Amniotic stem cell (primary cell): ENCODE measurements around the gene ATP1A1.
A peak's percentile ranks its signal among the peaks of the same experiment; 100 is the strongest.

Experiments used
- DNase-seq: peaks from one replicate; lab custom pipeline; 2025; lab: John Stamatoyannopoulos, UW

Gene ATP1A1

DNA sequence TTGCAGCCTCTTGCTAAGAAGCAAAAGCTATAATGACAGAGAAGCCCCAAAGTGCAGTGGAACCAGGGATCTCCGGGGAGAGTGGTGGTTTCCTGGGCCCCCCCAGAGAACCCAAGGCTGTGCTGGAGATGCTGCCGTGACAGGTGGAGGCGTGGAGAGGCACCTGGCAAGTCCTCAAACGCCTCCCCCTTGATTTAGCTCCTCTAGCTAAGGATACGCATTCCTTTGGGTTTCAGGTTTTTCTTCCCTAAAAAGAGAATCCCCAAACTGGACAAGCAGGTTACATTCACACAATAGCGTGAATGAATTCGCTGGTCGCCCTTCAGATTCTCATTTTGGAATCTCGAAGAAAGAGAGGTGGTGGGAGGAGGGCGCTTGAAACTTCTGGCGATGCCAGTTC, 853 bp upstream of the ATP1A1 start:
- no peak for DNase-seq

- DNase-seq, result no peak
Measured at GRCh38 chr1:116373431-116374352, 648 bp downstream of the ATP1A1 start.

GRCh38 chr1:116374353-116375147, 1.5 kb downstream of the ATP1A1 start:
- no peak for DNase-seq

GRCh38 chr1:116375148-116375886, 2.3 kb downstream of the ATP1A1 start:
- no peak for DNase-seq

DNA sequence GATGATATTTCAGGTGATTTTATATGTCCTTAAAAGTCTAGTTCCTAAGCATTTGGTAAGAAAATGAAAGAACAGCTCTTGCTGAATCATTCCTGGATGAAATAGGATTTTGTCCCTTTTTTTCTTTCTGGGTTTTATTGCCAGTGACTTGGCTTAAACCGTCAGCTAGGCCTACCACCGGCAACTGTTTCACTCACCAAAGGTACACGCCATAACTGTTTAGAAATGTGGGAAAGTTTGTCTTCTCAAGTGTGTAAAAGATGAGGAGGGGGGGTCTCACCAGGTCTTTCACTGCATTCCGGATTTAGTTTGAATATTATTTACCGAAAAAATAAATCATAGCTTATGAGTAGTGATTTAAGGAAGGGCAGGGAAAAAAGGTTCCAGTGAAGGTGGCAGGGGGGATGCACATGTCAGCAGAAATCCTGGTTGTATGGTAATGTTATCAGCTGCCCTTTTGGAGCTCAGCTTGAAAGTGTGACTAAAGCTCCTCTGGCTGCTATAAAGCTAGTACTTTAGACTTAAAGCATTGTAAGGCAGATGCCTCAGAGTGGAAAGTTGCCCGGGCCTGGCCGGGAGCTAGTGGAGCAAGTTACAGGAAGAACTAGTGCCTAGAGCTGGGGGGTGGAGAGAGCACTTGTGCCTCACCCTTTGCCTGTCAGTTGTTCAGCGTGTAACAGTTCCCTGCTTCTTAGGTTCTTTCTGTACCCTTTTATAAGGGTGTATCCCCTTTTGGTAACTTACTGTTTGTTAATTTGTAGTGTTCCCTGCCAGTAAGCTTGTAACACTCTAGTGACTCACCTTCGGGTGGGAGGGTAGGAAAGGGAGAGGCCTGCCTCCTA, 3.1 kb downstream of the ATP1A1 start:
- peak; percentile 40 for DNase-seq

- no peak for DNase-seq
Measured at GRCh38 chr1:116376729-116377086, 3.7 kb downstream of the ATP1A1 start.

DNA sequence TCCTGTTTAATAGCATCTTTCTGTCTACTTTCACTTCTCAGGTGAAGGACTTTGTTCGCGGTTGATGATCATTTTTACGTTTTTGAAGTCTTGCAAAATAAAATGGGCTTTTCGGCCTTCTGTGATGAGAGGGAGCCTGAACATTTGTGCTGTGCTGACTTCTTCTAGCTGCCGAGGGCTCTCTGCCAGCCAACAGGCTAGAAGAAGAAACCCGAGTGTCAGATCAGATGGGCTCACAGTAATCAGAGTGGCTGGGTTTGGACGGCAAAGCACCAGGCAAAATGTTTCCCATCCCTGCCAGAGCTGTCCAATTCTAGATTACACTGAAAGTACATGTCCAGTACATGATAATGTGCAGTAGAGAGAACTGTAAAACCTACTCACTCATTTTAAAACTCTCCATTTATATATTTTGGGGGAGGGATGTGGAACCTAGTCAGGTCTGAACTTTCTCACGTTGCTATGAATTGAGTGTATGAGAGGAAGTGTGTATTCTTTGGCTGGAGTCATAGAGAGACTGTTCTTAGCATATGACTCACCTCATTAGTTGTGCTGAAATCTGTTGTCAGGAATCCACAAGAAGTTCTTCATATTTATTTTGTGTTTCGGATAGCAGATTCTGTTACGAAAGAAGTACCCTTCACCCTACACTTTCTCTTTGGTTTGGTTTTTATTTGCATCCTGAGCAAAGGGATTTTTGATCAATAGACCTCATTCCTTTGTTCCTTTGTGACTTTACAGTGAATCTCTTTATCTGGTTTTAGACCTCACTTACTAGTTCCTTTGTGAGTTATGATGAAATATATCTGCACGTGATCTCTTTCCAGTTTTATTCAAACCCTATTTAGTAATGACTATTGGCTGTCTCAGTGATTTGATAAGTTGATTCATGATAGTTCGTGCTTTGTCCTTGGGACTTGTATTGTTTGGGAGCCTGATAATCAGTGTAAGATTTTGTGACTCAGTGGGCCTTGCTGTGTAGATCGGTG, 4.8 kb downstream of the ATP1A1 start:
- DNase-seq, result peak; percentile 72

DNA sequence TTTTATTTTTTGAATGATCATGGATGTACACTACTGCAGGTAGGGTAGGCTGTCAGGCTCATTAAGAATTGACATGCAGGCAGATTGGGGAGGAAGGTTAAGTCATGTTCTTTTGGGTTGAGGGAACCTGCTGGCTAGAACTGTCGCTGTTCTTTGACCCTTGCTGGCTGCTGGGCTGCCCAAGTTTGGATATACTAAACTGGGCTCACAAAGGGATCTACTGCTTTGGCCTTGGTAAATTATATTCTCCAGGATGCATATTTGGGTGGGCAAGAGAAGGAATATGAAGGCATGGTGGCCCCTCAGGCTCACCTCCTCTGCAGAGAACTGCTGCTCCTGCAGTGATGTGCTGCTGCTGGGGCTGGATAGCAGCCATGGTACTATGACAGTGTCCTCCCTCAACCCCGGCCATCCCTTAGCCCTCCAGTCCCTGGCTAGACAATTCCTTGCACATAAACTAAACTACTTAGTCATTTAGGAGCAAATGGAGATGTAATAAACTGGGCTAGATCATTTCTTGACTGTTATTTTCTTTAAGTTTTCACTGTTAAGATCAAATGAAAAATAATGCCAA, 6.1 kb downstream of the ATP1A1 start:
- DNase-seq, result no peak

DNA sequence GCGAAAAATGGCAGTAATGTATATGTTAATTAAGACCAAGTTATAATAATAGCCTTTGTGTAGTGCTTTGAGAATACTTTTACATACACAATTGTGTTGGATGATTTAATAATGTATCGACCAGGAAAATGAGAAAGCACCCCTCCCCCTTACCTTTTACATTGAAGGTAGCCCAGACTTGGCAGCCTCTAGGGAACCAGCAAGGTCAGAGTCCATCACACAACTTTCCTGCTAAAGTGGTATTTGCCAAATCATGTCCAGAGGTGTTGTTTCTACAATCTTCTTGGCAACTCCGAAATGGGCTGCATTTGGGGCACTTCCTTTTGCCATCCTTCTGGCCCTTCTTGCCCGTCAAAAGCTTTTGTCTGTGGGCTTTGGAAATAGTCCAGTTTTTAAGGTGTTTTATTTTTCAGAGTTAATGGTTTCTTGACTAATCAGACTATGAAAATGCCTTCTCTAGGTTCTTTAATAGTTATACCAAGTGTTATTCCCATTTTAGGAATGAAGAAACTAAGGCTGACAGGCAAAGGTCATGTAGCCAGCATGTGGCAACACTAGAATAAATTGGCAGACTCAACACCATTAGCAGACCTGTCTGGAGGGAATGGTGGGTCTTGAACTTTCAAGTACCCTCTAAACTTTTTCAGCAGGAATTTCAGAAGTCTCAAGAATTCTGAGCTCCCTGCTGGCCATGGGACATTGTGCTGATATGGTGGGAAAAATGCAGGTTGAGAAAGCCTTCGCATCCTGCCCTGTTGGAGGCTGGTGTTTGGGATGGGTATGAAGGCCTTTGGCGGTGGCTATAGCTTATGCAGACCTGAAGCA, 6.8 kb downstream of the ATP1A1 start:
- no peak for DNase-seq

DNA sequence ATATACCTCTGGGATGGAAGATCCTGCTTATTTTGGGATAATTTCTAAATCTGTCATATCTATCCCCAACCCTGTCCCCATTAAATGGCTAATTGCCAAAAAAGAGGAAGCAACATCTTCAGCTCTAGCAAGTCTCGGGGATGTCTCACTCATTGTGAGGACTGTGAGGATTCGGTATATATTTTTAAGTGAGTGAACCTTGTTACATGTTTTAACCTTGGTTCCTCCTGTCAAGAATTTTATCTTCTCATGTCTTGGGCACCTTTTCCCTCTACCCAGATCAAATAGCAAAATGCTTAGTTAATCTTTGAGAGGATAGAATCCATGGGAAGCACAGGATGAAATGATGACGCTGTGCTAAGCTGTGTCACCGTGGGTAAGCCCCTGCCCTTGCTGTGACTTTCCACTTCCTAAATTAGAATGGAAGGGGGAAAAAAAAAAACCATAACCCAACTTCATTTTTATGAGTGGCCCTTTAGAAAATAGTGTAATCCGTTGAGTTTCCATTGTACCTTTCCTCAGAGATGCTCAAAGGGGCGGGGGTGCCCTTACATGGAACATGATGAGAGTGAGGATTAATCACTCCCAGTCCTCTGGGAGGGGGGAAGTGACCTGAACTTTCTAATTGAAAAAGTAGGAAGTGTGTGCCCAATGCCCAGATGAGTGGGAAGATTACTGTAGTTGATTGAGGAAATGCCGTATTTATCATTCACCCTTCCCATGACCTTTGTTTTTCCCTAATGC, 7.6 kb downstream of the ATP1A1 start:
- no peak for DNase-seq

DNA sequence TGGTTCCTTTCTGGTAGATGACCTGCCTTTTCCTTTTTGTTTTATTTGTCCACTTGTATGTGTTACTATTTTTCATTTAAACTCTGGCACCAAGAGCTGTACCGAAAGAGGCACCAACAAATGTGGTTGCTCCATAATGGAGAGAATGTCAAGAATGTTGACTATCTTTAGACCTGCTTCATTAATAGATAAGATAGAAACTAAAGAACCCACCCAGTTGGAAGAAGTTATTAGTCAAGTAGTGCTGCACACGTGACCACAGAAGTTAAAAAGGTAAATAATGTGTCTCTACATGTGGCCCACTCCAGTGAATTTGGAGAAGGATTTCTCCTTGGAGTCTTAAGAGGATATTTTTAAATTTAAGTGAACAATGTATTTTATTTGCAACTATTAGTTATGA, 9.3 kb downstream of the ATP1A1 start:
- DNase-seq, result no peak

DNA sequence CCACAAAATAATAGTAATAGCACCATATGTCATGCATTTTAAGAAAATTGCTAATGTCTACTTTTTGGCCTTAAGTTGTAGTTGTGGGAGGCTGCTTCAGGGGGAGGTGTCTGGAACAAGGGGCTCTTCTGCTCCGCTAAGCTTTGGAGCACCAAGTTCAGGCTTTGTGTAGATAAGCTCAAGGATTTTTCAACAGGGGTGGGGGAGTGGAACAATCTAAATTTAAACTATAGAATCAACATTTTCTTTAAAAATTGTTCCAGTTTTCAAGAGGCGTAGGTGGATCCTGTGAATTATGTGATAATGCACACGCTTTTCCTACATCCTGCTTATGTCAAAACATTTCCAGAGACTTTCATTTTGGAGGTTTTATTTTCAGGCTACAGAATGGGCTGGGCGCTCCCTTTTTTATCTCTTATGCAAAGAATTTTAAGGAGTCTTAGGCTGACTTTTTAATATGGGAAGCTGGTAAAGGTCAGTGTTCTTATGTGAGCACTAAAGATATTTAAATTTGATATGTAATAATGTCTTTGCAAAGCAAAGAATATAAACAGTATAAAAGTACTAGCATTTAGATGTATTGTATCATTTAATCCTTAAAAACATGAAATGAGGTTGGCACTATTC, 9.9 kb downstream of the ATP1A1 start:
- no peak for DNase-seq

DNA sequence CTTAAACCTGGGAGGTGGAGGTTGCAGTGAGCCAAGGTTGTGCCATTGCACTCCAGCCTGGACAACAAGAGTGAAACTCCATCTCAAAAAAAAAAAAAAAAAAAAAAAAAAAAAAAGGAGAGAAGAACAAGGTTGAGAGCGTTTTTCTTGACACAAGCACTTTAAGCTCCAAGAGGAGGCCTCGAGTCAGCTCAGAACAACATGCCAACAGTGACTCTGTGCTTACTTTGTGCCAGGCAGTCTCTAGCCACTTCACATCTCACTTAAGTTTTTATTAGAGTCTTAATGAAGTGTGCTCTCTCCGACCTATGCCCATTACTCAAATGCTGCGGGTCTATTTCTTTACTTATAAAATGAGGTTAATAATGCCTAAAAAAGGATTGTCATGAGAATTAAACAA, 13.0 kb downstream of the ATP1A1 start:
- DNase-seq, result no peak

DNA sequence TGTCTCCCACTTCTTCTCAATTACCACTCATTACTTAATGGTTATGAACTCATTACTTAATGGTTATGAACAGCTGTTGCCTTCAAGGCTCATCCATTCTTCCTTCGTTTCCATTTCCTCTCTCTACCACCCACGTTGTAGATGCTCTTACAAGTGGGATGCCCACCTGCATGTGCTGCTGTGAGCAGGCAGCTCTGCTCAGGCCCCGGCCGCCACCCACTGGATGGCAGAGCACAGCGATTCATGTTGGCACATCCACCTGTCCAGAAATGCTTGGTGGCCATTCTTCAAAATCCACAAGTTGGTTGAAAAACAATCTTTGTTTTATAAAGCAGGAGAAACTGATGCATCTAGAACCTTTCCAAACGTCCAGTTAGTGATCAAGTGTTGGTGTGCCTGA, 14.5 kb downstream of the ATP1A1 start:
- no peak for DNase-seq

- no peak for DNase-seq
Measured at GRCh38 chr1:116388122-116388521, 15.1 kb downstream of the ATP1A1 start.

GRCh38 chr1:116389013-116389412, 16.0 kb downstream of the ATP1A1 start:
- DNase-seq, result no peak

DNA sequence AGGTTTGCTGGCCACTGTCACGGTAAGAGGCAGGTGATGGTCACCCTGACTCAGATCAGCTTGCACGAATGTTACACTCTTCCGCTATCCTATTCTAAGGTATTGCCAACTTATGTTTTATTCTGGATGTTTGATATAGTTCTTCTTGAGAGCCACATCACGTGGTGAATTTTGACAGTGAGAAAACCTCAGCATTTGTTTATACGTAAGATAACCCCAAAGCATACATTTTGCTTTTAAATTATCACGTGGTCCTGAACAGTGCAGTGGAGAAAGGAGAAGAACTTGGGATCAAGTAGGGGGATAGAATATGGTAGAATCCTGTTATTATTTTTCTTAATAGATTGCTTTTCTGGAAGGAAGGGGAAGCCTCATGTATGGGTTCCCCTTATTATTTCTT, 16.6 kb downstream of the ATP1A1 start:
- DNase-seq, result no peak

GRCh38 chr1:116390195-116390594, 17.2 kb downstream of the ATP1A1 start:
- DNase-seq, result no peak
